Activated T-cell treated with anti-CD3 and anti-CD28 coated beads, Interleukin-2, amount 50 U/mL, for 24 hours (primary cell): ENCODE measurements around the gene UGT1A9.
"Not testable (repeated sequence)": the region's sequence is repeated elsewhere in the genome, so short reads cannot be mapped to it uniquely, and the experiment has no call there.

Source experiments
- DNase-seq: peaks from one replicate; pipeline ENCODE4 v3.0.0-alpha.2; 2020
- H3K27ac Mint-ChIP-seq: 2 replicates; pipeline ENCODE4 v1.8.0; 2020; ENCODE audit warnings: mild to moderate bottlenecking, mixed read lengths
- H3K27me3 Mint-ChIP-seq: 2 replicates; pipeline ENCODE4 v1.8.0; 2020; ENCODE audit warnings: mixed read lengths
- H3K36me3 Mint-ChIP-seq: 2 replicates; pipeline ENCODE4 v1.8.0; 2020; ENCODE audit warnings: low read depth, mixed read lengths
- H3K4me1 Mint-ChIP-seq: 2 replicates; pipeline ENCODE4 v1.8.0; 2020; ENCODE audit warnings: low read depth, mixed read lengths
- H3K4me3 Mint-ChIP-seq: 2 replicates; pipeline ENCODE4 v1.8.0; 2020; ENCODE audit warnings: mild to moderate bottlenecking, moderate library complexity, mixed read lengths
- H3K9me3 Mint-ChIP-seq: 2 replicates; pipeline ENCODE4 v1.8.0; 2020; ENCODE audit warnings: mixed read lengths

UGT1A9 gene

DNA sequence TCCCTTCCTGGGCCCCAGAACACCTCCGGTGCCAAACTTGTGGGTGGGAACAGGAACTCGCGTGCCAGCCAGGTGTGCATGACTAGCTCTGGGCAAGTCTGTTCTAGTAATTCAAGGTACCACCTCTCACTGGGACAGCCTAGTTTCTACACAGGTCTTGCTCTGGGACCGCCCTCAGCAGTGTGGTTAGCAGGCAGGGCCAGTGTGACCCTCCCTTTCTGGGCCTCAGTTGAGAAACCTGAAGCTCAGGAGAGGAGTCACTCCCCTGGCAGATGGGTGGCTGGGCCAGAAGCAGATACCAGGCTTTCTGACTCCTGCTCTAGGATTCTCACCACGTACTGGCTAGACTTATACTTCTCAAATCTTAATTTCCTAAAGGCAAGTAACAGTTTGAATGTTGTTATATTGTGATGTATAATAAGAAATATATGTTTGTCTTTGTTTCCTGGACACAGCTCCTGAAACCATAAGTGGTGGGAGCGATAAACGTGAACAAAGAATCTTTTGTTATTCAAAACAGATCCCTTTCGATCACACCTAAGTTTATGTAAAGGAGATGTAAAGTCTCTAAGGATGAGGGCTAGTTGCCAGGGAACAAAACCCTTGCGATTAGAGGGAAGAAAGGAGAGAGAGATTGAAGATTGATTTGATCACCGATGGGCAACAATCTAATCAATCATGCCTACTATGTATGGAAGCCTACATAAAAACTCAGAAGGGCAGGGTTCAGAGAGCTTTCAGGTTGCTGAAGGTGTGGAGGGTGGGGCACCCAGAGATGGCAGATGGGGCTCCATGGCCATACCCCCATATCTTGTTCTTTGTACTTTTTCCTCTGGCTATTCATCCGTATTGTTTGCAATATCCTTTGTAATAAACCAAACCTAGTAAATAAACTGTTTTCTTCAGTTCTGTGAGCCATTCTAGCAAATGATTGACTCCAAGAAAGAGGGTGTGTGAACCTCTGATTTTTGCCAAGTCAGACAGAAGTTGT is 20.0 kb downstream of the UGT1A9 start:
- no peak for DNase-seq
- H3K36me3 Mint-ChIP-seq = no peaks in the 10 kb centered on the region
- H3K4me1 Mint-ChIP-seq = no peaks in the 10 kb centered on the region
- H3K9me3 Mint-ChIP-seq = no peaks in the 10 kb centered on the region
- no peak overlapping the region for H3K27ac Mint-ChIP-seq
- H3K4me3 Mint-ChIP-seq = no peak overlapping the region
- peaks cover 12% of the 10 kb centered on the region for H3K27me3 Mint-ChIP-seq

- Mint-ChIP-seq H3K36me3 (no peaks in the 10 kb centered on the region), H3K4me3 (no peak within 1 kb of the TSS), H3K27me3 (peaks cover 12% of the 10 kb centered on the region), H3K9me3 (no peaks in the 10 kb centered on the region), H3K27ac (no peak within 1 kb of the TSS), H3K4me1 (no peaks in the 10 kb centered on the region)
- DNase-seq = no peak
Measured at GRCh38 chr2:233692648-233693047, 20.9 kb downstream of the UGT1A9 start, which contains the start of gene UGT1A6. TSS of gene UGT1A6 (plus strand) at chr2:233692890. CDS start at chr2:233693005, 115 bp downstream.

DNA sequence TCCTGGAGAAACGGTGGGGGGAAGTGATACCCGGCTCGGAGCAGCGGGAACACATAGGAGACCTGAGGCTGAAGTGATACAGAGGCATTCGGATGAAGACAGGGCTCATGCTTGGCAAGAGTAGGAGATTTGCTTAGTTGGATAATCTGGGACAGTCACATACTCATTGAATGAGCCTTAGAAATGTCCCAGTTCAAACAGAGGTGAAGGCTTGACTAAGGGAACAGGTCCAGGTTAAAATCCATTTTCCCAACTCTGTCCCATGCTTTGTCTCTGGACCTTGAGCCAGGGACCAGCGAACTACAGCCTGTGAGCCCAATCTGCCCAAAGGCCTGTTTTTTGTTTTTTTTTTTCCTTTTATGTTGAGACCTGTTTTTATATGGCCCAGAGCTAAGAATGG is 22.3 kb downstream of the UGT1A9 start:
- Mint-ChIP-seq H3K27me3 (peaks cover 6% of the 10 kb centered on the region), H3K4me3 (no peak overlapping the region), H3K4me1 (no peaks in the 10 kb centered on the region), H3K36me3 (no peaks in the 10 kb centered on the region), H3K9me3 (no peaks in the 10 kb centered on the region), H3K27ac (no peak overlapping the region)
- no peak for DNase-seq

- no peaks in the 10 kb centered on the region for H3K4me1 Mint-ChIP-seq
- no peak overlapping the region for H3K27ac Mint-ChIP-seq
- H3K36me3 Mint-ChIP-seq = no peaks in the 10 kb centered on the region
- H3K27me3 Mint-ChIP-seq = peaks cover 3% of the 10 kb centered on the region
- no peak for DNase-seq
- H3K4me3 Mint-ChIP-seq = no peak overlapping the region
- peaks cover 2% of the 10 kb centered on the region for H3K9me3 Mint-ChIP-seq
Measured at GRCh38 chr2:233698740-233699139, 27.0 kb downstream of the UGT1A9 start.

DNA sequence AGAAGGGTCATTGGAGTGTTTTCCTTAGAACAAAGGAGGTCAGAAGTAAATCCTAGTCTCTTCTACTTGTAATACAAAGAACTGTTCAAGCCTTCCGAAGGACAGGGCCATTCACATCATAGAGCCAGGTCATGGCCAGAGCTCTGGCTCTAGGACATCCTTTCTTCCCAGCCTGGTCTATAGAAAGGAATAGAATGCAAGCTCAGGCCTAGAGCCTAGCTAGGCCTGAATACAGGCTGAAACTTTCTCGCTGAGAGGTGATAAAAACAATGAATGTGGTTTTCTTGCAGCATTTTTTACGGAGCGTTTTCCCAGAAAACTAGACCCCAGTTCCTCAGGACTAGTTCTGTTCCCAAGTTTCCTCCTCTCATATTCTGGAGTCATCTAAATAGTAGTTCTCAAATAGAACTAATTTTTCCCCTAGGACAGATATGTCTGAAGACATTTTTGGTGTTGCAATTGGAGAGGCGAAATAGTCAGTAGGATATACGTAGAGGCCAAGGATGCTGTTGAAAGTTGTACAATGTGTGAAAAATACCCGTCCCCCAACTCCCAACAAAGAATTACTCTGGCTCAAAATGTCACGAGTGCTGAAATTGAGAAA is 27.8 kb downstream of the UGT1A9 start:
- no peaks in the 10 kb centered on the region for H3K4me1 Mint-ChIP-seq
- no peak overlapping the region for H3K4me3 Mint-ChIP-seq
- H3K27me3 Mint-ChIP-seq = peaks cover 3% of the 10 kb centered on the region
- H3K9me3 Mint-ChIP-seq = peaks cover 2% of the 10 kb centered on the region
- no peak overlapping the region for H3K27ac Mint-ChIP-seq
- no peaks in the 10 kb centered on the region for H3K36me3 Mint-ChIP-seq
- DNase-seq = no peak

GRCh38 chr2:233700028-233700635 is 28.4 kb downstream of the UGT1A9 start:
- Mint-ChIP-seq H3K4me1 (no peaks in the 10 kb centered on the region), H3K36me3 (no peaks in the 10 kb centered on the region), H3K4me3 (no peak overlapping the region), H3K27ac (no peak overlapping the region), H3K27me3 (peaks cover 3% of the 10 kb centered on the region), H3K9me3 (peaks cover 2% of the 10 kb centered on the region)
- no peak for DNase-seq

DNA sequence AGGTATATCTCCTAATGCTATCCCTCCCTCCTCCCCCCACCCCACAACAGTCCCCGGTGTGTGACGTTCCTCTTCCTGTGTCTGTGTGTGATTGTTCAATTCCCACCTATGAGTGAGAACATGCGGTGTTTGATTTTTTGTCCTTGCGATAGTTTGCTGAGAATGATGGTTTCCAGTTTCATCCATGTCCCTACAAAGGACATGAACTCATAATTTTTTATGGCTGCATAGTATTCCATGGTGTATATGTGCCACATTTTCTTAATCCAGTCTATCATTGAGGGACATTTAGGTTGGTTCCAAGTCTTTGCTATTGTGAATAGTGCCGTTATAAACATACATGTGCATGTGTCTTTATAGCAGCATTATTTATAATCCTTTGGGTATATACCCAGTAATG is 29.1 kb downstream of the UGT1A9 start:
- H3K27me3 Mint-ChIP-seq, DNase-seq, H3K4me1 Mint-ChIP-seq, H3K4me3 Mint-ChIP-seq, H3K27ac Mint-ChIP-seq, H3K36me3 Mint-ChIP-seq, H3K9me3 Mint-ChIP-seq: not testable (repeated sequence)

DNA sequence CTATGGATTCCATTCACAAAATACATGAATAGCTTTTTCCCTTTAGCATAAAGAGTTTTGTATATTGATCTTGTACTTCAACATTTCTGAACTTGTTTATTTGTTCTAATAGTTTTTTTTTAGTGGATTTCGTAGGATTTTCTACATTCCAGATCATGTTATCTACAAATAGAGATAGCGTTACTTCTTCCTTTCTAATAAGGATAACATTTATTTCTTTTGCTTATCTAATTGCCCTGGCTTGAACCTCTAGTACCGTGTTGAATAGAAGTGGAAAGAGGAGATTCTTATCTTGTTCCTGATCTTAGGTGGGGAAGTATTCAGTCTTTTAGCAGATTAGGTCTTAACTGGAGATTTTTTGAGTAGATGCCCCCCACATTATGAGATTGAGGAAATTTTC is 30.5 kb downstream of the UGT1A9 start:
- DNase-seq = no peak
- no peak overlapping the region for H3K27ac Mint-ChIP-seq
- H3K4me1 Mint-ChIP-seq = no peaks in the 10 kb centered on the region
- no peaks in the 10 kb centered on the region for H3K36me3 Mint-ChIP-seq
- H3K27me3 Mint-ChIP-seq = peaks cover 3% of the 10 kb centered on the region
- H3K9me3 Mint-ChIP-seq = peaks cover 2% of the 10 kb centered on the region
- no peak overlapping the region for H3K4me3 Mint-ChIP-seq

DNA sequence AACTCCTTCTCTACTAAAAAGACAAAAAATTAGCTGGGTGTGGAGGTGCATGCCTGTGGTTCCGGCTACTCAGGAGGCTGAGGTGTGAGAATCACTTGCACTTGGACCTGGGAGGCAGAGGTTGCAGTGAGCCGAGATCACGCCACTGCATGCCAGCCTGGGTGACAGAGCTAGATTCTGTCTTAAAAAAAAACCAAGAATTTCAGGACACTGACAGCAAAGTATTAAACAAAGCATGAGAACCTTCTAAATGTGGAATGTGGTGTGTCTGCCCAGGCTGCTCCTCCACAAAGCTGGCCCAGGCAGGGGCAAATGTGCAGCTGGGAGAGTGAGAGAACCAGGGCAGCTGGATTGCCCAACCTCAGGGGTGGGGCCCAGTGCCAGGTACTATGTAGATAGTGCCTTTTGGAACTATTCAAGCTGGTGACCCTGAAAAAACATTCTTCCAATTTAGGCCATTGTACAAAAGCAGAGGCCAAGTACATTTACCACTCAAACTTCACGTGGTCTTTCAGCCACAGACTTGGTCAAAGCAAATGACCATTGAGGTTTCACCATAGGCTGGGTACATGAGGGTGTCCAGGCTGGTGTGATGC is 34.3 kb downstream of the UGT1A9 start:
- Mint-ChIP-seq H3K27me3 (peaks cover 4% of the 10 kb centered on the region), H3K4me3 (no peak overlapping the region), H3K27ac (no peak overlapping the region), H3K9me3 (peaks cover 2% of the 10 kb centered on the region), H3K4me1 (no peaks in the 10 kb centered on the region), H3K36me3 (no peaks in the 10 kb centered on the region)
- no peak for DNase-seq

GRCh38 chr2:233706720-233707119 is 35.0 kb downstream of the UGT1A9 start:
- Mint-ChIP-seq H3K36me3 (no peaks in the 10 kb centered on the region), H3K4me1 (no peaks in the 10 kb centered on the region), H3K27ac (no peak overlapping the region), H3K9me3 (peaks cover 2% of the 10 kb centered on the region), H3K27me3 (peaks cover 11% of the 10 kb centered on the region), H3K4me3 (no peak overlapping the region)
- DNase-seq = no peak

- Mint-ChIP-seq H3K9me3 (peaks cover 2% of the 10 kb centered on the region), H3K4me3 (no peak overlapping the region), H3K4me1 (no peaks in the 10 kb centered on the region), H3K27me3 (peaks cover 22% of the 10 kb centered on the region), H3K36me3 (no peaks in the 10 kb centered on the region), H3K27ac (no peak overlapping the region)
- no peak for DNase-seq
Measured at GRCh38 chr2:233707940-233708644, 36.4 kb downstream of the UGT1A9 start.

GRCh38 chr2:233708942-233709341 is 37.2 kb downstream of the UGT1A9 start:
- Mint-ChIP-seq H3K4me1 (no peaks in the 10 kb centered on the region), H3K27ac (no peak overlapping the region), H3K36me3 (no peaks in the 10 kb centered on the region), H3K4me3 (no peak overlapping the region), H3K27me3 (peaks cover 29% of the 10 kb centered on the region), H3K9me3 (no peaks in the 10 kb centered on the region)
- no peak for DNase-seq

DNA sequence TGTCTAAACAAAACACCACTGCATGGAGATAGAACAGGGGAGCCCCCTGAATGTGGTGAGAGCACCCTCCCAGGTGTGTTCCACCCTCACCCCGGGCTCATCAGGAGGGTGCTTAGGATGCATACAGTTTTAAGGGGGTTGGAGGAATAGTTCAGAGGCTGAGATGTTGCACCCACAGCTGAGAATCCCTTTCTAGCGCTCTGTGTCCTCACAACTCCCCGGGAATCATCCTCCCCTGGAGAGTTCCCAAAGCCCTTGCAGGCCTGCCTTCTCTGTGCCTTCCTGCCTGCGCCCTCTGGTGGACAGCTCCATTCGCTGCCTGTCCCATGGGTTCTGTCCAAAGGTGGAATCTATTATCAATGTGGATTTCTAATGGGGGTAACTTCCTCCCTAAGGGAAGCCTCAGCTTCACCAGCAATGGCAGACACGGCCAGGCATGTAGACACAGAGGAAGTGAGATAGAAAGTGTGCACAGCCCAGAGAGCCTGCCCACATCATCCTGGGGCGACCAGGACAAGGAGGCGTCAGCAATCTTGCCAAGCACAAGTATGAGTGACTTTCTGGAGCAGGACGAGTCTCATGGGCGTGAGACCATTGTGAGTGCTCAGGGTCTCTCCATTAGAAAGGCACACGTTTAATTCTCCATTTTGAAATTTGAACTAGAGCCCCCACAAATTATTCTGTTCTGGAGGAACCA is 39.8 kb downstream of the UGT1A9 start:
- Mint-ChIP-seq H3K27me3 (peaks cover 37% of the 10 kb centered on the region), H3K9me3 (no peaks in the 10 kb centered on the region), H3K4me3 (no peak overlapping the region), H3K36me3 (no peaks in the 10 kb centered on the region), H3K4me1 (peaks cover 2% of the 10 kb centered on the region), H3K27ac (no peak overlapping the region)
- DNase-seq = peak; percentile 73
